A673 (cell line): ENCODE results near the gene LY6G5B. TPM values are rescaled to one million over a fixed set of nuclear protein-coding genes. Genes with fewer than 3 reads are reported as not detected.

Experiments used
- BruUV-seq: library from RNA; stranded (reverse); fragments of 400-500 nt; replicated peaks from 2 replicates; lab custom pipeline; 2021; lab: Mats Ljungman, UMichigan
- CTCF ChIA-PET: fragments of 300-600 bp; sonication (Branson Sonifier 250); formaldehyde crosslinking; loops from one replicate; lab custom pipeline; 2022; ENCODE audit warnings: antibody characterized with exemption; lab: Charles Lee
- POLR2A ChIA-PET: fragments of 300-600 bp; sonication (Branson Sonifier 250); formaldehyde crosslinking; loops from one replicate; lab custom pipeline; 2022; ENCODE audit warnings: antibody characterized with exemption; ENCODE audit not compliant: low non-redundant PET; lab: Charles Lee
- DNase-seq: peaks from one replicate; pipeline ENCODE4 v3.0.0-alpha.2; 2015; ENCODE audit warnings: low spot score
- H3K27ac ChIP-seq: fragments of 200-600 bp; sonication (generic); 2 replicates; pipeline ENCODE4 v1.5.1; 2016; ENCODE audit warnings: mixed run types, low read depth, mild to moderate bottlenecking, mixed read lengths, antibody characterized with exemption, low read length; ENCODE audit not compliant: poor library complexity, severe bottlenecking
- H3K27me3 ChIP-seq: fragments of 200-600 bp; sonication (generic); replicated peaks from 2 replicates; pipeline ENCODE4 v1.6.1; 2017; ENCODE audit warnings: mixed run types, low read depth, mild to moderate bottlenecking, mixed read lengths, antibody characterized with exemption, low read length; ENCODE audit not compliant: insufficient read depth, poor library complexity
- H3K36me3 ChIP-seq: fragments of 200-600 bp; sonication (generic); 2 replicates; pipeline ENCODE4 v1.6.1; 2016; ENCODE audit warnings: mixed run types, mild to moderate bottlenecking, mixed read lengths, antibody characterized with exemption, low read length; ENCODE audit not compliant: insufficient read depth, poor library complexity, severe bottlenecking
- H3K4me1 ChIP-seq: fragments of 200-600 bp; sonication (generic); 2 replicates; pipeline ENCODE4 v1.6.1; 2017; ENCODE audit warnings: mixed run types, mild to moderate bottlenecking, mixed read lengths, antibody characterized with exemption, low read length; ENCODE audit not compliant: insufficient read depth, poor library complexity, severe bottlenecking
- H3K4me3 ChIP-seq: fragments of 200-600 bp; sonication (generic); 2 replicates; pipeline ENCODE4 v1.5.1; 2016; ENCODE audit warnings: low read depth, mixed run types, mild to moderate bottlenecking, mixed read lengths, low read length; ENCODE audit not compliant: poor library complexity, severe bottlenecking
- H3K9me3 ChIP-seq: fragments of 200-600 bp; sonication (generic); 2 replicates; pipeline ENCODE4 v1.6.1; 2016; ENCODE audit warnings: mixed run types, low read depth, mild to moderate bottlenecking, mixed read lengths, antibody characterized with exemption, low read length; ENCODE audit not compliant: poor library complexity, severe bottlenecking
- CTCF ChIP-seq: fragments of 300-800, 200-600 bp; sonication (generic); conservative IDR thresholded peaks from 2 replicates; pipeline ENCODE4 v1.5.1; 2017; ENCODE audit warnings: low read depth, mild to moderate bottlenecking, antibody characterized with exemption, low read length, moderate library complexity, mixed read lengths
- EZH2 ChIP-seq: fragments of 200-600 bp; sonication (generic); IDR thresholded peaks from 2 replicates; pipeline ENCODE4 v1.6.1; 2017; ENCODE audit warnings: borderline replicate concordance, low read depth, mild to moderate bottlenecking, mixed read lengths, antibody characterized with exemption, low read length; ENCODE audit not compliant: poor library complexity, severe bottlenecking
- intact Hi-C: fragments of 100-400 bp; cut with micrococcal nuclease; formaldehyde crosslinking; loops from one replicate; pipeline ENCODE4 v1.10.0; 2022; ENCODE audit not compliant: unreplicated experiment
- total RNA-seq: library from RNA; stranded (reverse); gene quantifications from 2 replicates; pipeline ENCODE4 v1.2.3, GENCODE V29; 2021

The LY6G5B gene
- total RNA-seq, 1 experiment from 2014 or later, result 18.9 TPM

- Histone ChIP-seq H3K27me3 (no peaks in the 10 kb centered on the region), H3K27ac (no peak overlapping the region), H3K4me1 (no peaks in the 10 kb centered on the region), H3K36me3 (no peaks in the 10 kb centered on the region), H3K4me3 (no peak overlapping the region), H3K9me3 (no peaks in the 10 kb centered on the region)
- POLR2A ChIA-PET, result no interaction called here
- intact Hi-C loops, result no loop called here
- no peak for DNase-seq
- CTCF ChIA-PET, result no interaction called here
- TF ChIP-seq EZH2, result no peak
- TF ChIP-seq CTCF, result no peak
- no TSS peak for BruUV-seq
These were observed 44.4 kb downstream of the LY6G5B start for GRCh38 chr6:31713991-31714684.

GRCh38 chr6:31715022-31715958 is 45.5 kb downstream of the LY6G5B start, which contains the start of gene LY6G6D:
LY6G6D (plus strand) TSS chr6:31715348; CDS start chr6:31715356, 8 bp downstream.
- no peak for DNase-seq
- ChIA-PET POLR2A (no interaction called here), CTCF (no interaction called here)
- Histone ChIP-seq H3K9me3 (no peaks in the 10 kb centered on the region), H3K4me3 (no peak within 1 kb of the TSS), H3K36me3 (no peaks in the 10 kb centered on the region), H3K27ac (no peak within 1 kb of the TSS), H3K27me3 (no peaks in the 10 kb centered on the region), H3K4me1 (no peaks in the 10 kb centered on the region)
- no TSS peak for BruUV-seq
- TF ChIP-seq EZH2 (no peak), CTCF (no peak)
- intact Hi-C loops, result no loop called here

GRCh38 chr6:31717499-31718222 is 47.9 kb downstream of the LY6G5B start:
- Histone ChIP-seq H3K4me1 (no peaks in the 10 kb centered on the region), H3K4me3 (no peak overlapping the region), H3K27me3 (no peaks in the 10 kb centered on the region), H3K36me3 (no peaks in the 10 kb centered on the region), H3K9me3 (no peaks in the 10 kb centered on the region), H3K27ac (no peak overlapping the region)
- POLR2A ChIA-PET, result no interaction called here
- no peak for DNase-seq
- TF ChIP-seq EZH2 (no peak), CTCF (no peak)
- intact Hi-C loops, result no loop called here
- BruUV-seq, result no TSS peak
- CTCF ChIA-PET, result no interaction called here
